ENCODE data around the gene PLCXD3. TPM values are rescaled to one million over a fixed set of nuclear protein-coding genes. Genes with fewer than 3 reads are reported as not detected.

PLCXD3 gene
- total and polyA plus RNA-seq, 2 of the 8 experiments (the other 6 are each of a cell fraction or from before 2014, with no cell fraction given): 0.03 to 0.07 TPM

DNA sequence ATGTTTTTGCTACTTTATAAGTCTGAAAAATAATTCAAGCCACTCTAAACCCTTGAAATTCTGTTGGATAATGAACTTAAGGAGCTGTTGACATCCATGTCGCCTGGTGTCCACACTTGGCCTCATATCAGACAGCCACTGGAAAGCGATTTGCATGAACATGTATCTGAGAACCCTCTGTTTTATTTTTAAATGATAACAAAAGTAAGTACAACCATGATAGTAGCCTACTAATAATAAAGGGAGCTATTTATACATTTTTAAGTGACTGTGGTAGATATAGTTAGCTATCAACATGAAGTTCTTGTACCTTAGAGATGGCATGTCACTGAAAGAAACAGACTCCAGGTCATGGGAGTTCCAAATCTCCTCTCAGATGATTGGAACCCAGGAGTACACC, 53.3 kb downstream of the PLCXD3 start:
- H3K9ac ChIP-seq (replicated peaks in 1 of 4; ENCODE audit: extremely low read depth in 1 of 4, low read depth in 3 of 4, low read length in 3 of 4): no peak overlapping the region
- TF ChIP-seq, protein P1, sequence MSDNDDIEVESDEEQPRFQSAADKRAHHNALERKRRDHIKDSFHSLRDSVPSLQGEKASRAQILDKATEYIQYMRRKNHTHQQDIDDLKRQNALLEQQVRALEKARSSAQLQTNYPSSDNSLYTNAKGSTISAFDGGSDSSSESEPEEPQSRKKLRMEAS (IDR thresholded peaks at IDR 0.05): no peak
- TF ChIP-seq SIX5 (IDR thresholded peaks at IDR 0.05; ENCODE audit: low read depth, low read length) (no peak), E2F6 (IDR thresholded peaks at IDR 0.05) (no peak), SAP30 (IDR thresholded peaks at IDR 0.05; ENCODE audit: insufficient read depth, insufficient replicate concordance, low read length) (no peak), SIN3A (conservative IDR thresholded peaks at IDR 0.05 in 1 of 2, IDR thresholded peaks at IDR 0.05 in 1 of 2; ENCODE audit: low read depth in 1 of 2, low read length in 2 of 2) (no peak), SP2 (IDR thresholded peaks at IDR 0.05; ENCODE audit: low read length) (no peak), CTBP2 (IDR thresholded peaks at IDR 0.05; ENCODE audit: borderline replicate concordance, insufficient read depth, insufficient read length, low read length) (no peak), HDAC2 (IDR thresholded peaks at IDR 0.05; ENCODE audit: borderline replicate concordance in 1 of 2, low read depth in 2 of 2, low read length in 2 of 2) (no peak), CHD2 (IDR thresholded peaks at IDR 0.05; ENCODE audit: low read length) (no peak)
- TF ChIP-seq, protein P2, sequence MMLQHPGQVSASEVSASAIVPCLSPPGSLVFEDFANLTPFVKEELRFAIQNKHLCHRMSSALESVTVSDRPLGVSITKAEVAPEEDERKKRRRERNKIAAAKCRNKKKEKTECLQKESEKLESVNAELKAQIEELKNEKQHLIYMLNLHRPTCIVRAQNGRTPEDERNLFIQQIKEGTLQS (IDR thresholded peaks at IDR 0.05; ENCODE audit: insufficient read depth, low read depth, low read length): no peak
- H3K4me2 ChIP-seq (ENCODE audit: insufficient read depth in 1 of 2, low read depth in 2 of 2, low read length in 2 of 2): no peak overlapping the region
- H3K36me3 ChIP-seq (ENCODE audit: control insufficient read depth in 2 of 4, insufficient read depth in 4 of 4, low read length in 3 of 4): no peaks in the 10 kb centered on the region
- H3K18ac ChIP-seq (ENCODE audit: extremely low read depth, low read length): no peak overlapping the region
- no peak overlapping the region for H2BK120ac ChIP-seq (replicated peaks; ENCODE audit: low read depth, low read length)
- H3K4me3 ChIP-seq (ENCODE audit: extremely low read depth in 1 of 4, insufficient read depth in 2 of 4, low read depth in 3 of 4, low read length in 4 of 4): no peak overlapping the region
- no peak overlapping the region for H3K14ac ChIP-seq (ENCODE audit: insufficient read length)
- no peaks in the 10 kb centered on the region for H3K9me3 ChIP-seq (ENCODE audit: insufficient read depth in 2 of 2, low read depth in 1 of 2, low read length in 1 of 2)
- no peak overlapping the region for H2AFZ ChIP-seq (ENCODE audit: low read length)
- FAIRE-seq (no peak), DNase-seq (ENCODE audit: low read depth in 1 of 2, low spot score in 2 of 2) (no peak)
- no peak overlapping the region for H2BK12ac ChIP-seq (ENCODE audit: low read depth, low read length)
- H4K91ac ChIP-seq (replicated peaks; ENCODE audit: insufficient read length, low read length): no peak overlapping the region
- 94% methylated on average over 2 of the region's 2 CpGs; no CpG with 5 or more reads in 1 of the 2 experiments for WGBS, 2 experiments (ENCODE audit: extremely low coverage in 1 of 2, insufficient coverage in 1 of 2, insufficient read length in 1 of 2, insufficient replicate concordance in 2 of 2, low coverage in 1 of 2, low lambda C conversion rate in 2 of 2, missing lambda C conversion rate in 1 of 2)
- H4K5ac ChIP-seq (ENCODE audit: insufficient read length, low read depth, low read length): no peak overlapping the region
- H2BK15ac ChIP-seq (ENCODE audit: low read length): no peak overlapping the region
- no peak overlapping the region for H2AK5ac ChIP-seq (ENCODE audit: low read depth, low read length)
- H3K27me3 ChIP-seq (replicated peaks in 1 of 4; ENCODE audit: control insufficient read depth in 3 of 4, extremely low read depth in 1 of 4, insufficient read depth in 3 of 4, low read length in 3 of 4): no peaks in the 10 kb centered on the region
- no peaks in the 10 kb centered on the region for H3K79me2 ChIP-seq (ENCODE audit: control insufficient read depth in 1 of 2, insufficient read depth in 2 of 2, low read length in 2 of 2)
- no peak overlapping the region for H3K27ac ChIP-seq (ENCODE audit: low read depth, low read length)
- no peaks in the 10 kb centered on the region for H3K23me2 ChIP-seq (ENCODE audit: low read depth, low read length)
- no peak overlapping the region for H3K56ac ChIP-seq (replicated peaks; ENCODE audit: insufficient read length, low read depth, low read length)
- ChIA-PET CTCF (ENCODE audit: partially characterized antibody) (interaction anchor here (0.7 to 1.0 kb wide), 3 partner anchors 10 to 553 kb away, joined by 3 to 5 read pairs (median 3); no protein-coding TSS in a partner anchor), POLR2A (ENCODE audit: partially characterized antibody) (no interaction called here)
- no peak overlapping the region for H2BK20ac ChIP-seq (ENCODE audit: low read length)
- H3K4me1 ChIP-seq (replicated peaks in 1 of 4; ENCODE audit: control insufficient read depth in 3 of 4, insufficient read depth in 4 of 4, low read length in 3 of 4): no peaks in the 10 kb centered on the region
- no peak overlapping the region for H2BK5ac ChIP-seq (ENCODE audit: low read depth, low read length)
- no peak overlapping the region for H3K4ac ChIP-seq (replicated peaks; ENCODE audit: insufficient read length, low read depth, low read length)
- no peaks in the 10 kb centered on the region for H3K79me1 ChIP-seq (ENCODE audit: low read depth, low read length)
- H4K8ac ChIP-seq (ENCODE audit: extremely low read depth, insufficient read depth, low read length): no peak overlapping the region
- no peak overlapping the region for H3K23ac ChIP-seq (ENCODE audit: insufficient read length)
- H4K20me1 ChIP-seq (replicated peaks in 1 of 2; ENCODE audit: control insufficient read depth in 1 of 2, insufficient read depth in 2 of 2, low read length in 2 of 2): no peaks in the 10 kb centered on the region
